Subcutaneous adipose tissue (tissue), 4 donors: Measurements from ENCODE around the gene LGR6. TPM values are rescaled to one million over a fixed set of nuclear protein-coding genes. Genes with fewer than 3 reads are reported as not detected.

Source experiments
- total RNA-seq, 4 donors: library from RNA; depleted of rRNA; stranded (reverse); fragments of >200 nt; gene quantifications; one replicate each; pipeline ENCODE4 v1.1.0, GENCODE V29; 2016
- TF ChIP-seq, protein P1 (sequence below): fragments of 450-650 bp; IDR thresholded peaks from one replicate; pipeline ENCODE4 v1.5.1; 2016; ENCODE audit warnings: low read depth, mild to moderate bottlenecking, control low read depth, antibody characterized with exemption, moderate library complexity

LGR6 gene
- total RNA-seq, 4 donors from 2014 or later = not detected

DNA sequence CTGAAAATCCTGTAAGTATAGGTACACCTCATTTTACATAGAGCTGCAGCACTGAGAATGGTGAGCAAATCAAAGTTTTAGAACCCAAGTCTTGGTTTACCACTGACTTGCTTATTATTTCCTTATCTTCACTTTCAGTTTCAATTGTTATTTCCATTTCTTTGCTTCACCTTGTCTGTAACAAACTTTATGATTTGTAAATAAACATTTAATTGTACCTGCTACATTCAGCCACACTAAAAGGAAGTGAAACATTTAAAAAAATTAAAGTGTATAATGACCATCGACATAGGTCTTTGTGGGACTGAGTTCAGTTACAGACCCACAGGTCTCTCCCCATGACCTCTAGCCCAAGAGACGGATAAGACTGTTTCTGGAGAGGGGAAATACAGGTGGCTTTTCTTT lies 34.4 kb downstream of the LGR6 start:
- TF ChIP-seq, protein P1, sequence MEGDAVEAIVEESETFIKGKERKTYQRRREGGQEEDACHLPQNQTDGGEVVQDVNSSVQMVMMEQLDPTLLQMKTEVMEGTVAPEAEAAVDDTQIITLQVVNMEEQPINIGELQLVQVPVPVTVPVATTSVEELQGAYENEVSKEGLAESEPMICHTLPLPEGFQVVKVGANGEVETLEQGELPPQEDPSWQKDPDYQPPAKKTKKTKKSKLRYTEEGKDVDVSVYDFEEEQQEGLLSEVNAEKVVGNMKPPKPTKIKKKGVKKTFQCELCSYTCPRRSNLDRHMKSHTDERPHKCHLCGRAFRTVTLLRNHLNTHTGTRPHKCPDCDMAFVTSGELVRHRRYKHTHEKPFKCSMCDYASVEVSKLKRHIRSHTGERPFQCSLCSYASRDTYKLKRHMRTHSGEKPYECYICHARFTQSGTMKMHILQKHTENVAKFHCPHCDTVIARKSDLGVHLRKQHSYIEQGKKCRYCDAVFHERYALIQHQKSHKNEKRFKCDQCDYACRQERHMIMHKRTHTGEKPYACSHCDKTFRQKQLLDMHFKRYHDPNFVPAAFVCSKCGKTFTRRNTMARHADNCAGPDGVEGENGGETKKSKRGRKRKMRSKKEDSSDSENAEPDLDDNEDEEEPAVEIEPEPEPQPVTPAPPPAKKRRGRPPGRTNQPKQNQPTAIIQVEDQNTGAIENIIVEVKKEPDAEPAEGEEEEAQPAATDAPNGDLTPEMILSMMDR = no peak

DNA sequence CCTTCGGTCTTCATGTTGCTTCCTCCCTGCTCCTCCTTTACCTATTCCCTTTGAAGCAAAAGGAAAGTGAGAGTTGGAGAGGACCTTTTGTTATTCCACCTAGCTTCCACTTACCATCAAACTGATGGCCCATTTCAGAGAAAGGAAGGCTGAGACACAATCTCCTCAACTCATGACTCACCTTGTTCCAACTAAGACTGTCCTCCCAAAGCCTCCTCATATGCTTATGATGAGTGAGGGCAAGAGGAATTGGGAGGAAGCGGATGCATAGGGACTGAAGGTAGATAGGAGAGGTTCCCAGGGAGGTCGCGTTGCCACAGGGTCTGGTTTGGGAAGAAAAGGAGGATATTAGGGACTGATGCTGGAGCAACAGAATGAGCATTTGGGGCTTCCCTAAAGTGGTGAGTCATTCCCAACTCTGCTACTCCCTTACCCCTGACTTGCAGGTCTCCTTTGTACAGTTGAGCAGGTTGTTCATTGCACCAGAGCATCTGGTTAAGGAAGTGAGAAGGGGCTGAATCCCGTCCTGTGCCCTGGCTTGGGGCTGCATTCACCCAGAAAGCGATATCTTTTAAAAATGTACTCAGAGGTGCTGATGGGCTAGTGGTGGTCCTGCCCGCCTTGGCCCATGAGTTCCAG lies 35.0 kb downstream of the LGR6 start:
- TF ChIP-seq, protein P1 = no peak

DNA sequence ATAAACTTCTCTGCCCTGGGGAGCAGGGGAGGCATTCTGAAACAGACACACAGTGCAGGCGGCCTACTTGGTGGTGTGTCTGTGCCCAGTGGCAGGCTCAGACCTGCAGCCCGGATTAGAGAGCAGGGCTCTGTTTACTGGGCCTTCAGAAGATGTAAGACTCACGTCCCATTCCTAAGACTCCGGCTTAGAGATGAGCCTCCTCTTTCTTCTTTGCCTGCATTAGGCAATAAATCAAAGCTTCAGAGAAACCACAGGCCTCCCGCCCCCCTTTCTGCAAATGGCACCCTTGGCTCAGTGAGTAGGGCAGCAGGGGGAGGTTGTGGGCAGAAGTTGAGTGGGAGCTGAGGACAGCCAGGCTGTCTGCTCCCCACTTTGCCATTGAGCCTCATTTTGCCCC lies 35.8 kb downstream of the LGR6 start:
- TF ChIP-seq, protein P1 = no peak

DNA sequence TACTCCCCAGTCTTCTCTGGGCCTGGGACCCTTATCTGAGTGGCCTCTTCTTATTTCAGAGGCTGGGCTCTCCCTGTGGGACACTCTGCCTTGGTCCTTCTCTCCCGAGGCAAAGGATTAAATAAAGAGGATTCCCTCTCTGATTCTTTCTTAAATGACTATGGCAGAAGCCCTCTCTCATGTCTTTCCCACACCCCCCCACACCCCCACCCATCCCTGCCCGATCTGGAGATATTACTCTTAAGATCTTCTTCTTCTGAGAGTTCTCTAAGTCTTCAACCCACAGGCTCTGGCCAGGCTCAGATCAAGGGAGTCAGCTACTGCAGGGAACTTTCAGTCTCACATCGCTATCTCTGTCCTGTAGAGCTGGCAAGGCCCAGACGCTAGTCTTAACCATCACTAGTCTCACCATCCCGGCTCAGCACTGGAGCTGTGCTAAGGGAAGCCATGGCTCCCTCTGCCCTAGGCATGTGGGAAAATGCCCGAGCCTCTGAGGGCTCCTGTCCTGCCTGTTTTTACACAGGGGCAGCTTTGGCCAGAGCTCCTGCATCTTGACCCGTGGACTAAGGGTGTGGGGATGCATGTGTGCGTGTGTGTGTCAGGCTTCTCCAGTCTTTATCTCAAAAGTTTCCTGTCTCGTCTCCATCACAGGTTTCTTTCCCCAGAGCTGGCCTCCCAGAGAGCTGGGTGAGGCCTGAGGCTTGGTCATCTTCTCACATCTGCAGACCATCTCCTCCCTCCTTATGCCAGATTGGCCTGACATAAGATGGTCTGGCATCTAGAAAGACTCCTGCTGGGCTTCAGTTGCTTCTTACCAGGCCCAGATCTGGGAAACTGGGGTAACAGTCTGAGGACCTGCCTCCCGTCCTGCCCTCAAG lies 36.7 kb downstream of the LGR6 start:
- TF ChIP-seq, protein P1 = no peak

DNA sequence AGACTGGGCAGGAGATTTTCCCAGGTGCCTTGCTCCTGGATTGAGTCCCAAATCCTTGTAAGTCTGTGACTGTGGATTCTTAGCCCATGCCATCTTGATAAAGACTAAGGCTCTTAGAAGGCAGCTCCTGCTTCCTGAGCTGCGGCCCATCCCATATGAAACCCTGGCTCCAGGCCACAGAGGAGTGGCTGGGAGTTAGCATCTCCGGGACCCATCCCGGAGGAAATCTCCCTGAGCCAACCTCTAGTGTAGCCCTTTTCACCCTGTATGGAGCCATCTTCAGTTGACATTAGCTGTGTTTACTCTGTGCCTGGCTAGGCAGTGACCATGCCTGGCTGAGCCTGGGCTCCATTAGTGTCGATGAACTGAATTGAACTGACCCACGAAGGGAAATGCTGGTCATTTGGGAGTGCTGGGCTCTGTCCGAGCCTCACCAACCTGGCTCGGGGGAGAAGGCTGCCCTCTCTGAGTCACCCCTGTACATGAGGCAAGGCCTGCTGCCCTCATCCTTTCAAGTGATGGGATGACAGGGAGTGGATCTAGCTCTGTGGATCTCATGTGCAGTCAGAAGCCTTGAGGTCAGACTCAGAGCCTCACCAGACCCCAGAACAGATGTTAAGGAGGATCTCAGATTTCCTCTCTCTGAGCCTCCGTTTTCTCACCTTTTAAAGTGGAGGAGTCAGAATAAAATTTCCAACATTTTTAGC lies 37.5 kb downstream of the LGR6 start:
- TF ChIP-seq, protein P1 = no peak

GRCh38 chr1:202233171-202233570 lies 39.6 kb downstream of the LGR6 start:
- TF ChIP-seq, protein P1 = no peak

GRCh38 chr1:202233804-202234203 lies 40.2 kb downstream of the LGR6 start:
- TF ChIP-seq, protein P1 = no peak
